Endothelial cell of umbilical vein (primary cell): ENCODE data around the gene PLBD2. TPM values are rescaled to one million over a fixed set of nuclear protein-coding genes. Genes with fewer than 3 reads are reported as not detected.

ENCODE experiments used
- BruUV-seq: library from RNA; stranded (reverse); fragments of 400-500 nt; replicated peaks from 2 replicates; lab custom pipeline; 2021; lab: Mats Ljungman, UMichigan
- CTCF ChIA-PET: fragments of 300-600, 350-600 bp; sonication (Branson Sonifier 250); formaldehyde crosslinking; loops from one replicate; lab custom pipeline; 2021; ENCODE audit warnings: antibody characterized with exemption, inconsistent platforms; lab: Charles Lee
- POLR2A ChIA-PET: fragments of 300-600, 350-600 bp; sonication (Branson Sonifier 250); formaldehyde crosslinking; loops from one replicate; lab custom pipeline; 2021; ENCODE audit warnings: antibody characterized with exemption, inconsistent platforms; lab: Charles Lee
- DNase-seq: peaks from one replicate; pipeline ENCODE4 v3.0.0-alpha.2; 2011; ENCODE audit warnings: low read depth, low spot score
- FAIRE-seq: peaks from 2 replicates; lab custom pipeline; 2011; peaks lifted over from hg19 to GRCh38; lab: Jason Lieb, UNC
- H2AFZ ChIP-seq: 2 replicates; pipeline ENCODE4 v1.6.0; 2012; ENCODE audit warnings: low read depth, low read length, control low read depth, inconsistent platforms
- H3K27ac ChIP-seq: 2 replicates; pipeline ENCODE4 v1.5.1; 2011; ENCODE audit warnings: low read depth, mild to moderate bottlenecking, control low read depth, low read length, moderate library complexity; ENCODE audit not compliant: insufficient read depth
- H3K27me3 ChIP-seq, 2 experiments: 2 replicates each; pipeline versions ENCODE4 v1.6.0 to v1.6.1; 2011; ENCODE audit warnings: low read length in 2 of 2, mixed read lengths in 1 of 2; ENCODE audit not compliant: control insufficient read depth in 2 of 2, insufficient read depth in 2 of 2
- H3K36me3 ChIP-seq, 2 experiments: 2 replicates in 1 of 2; 3 replicates in 1 of 2; pipeline ENCODE4 v1.5.1; 2011; ENCODE audit warnings: low read length in 2 of 2, mild to moderate bottlenecking in 1 of 2, moderate library complexity in 1 of 2; ENCODE audit not compliant: control insufficient read depth in 2 of 2, insufficient read depth in 2 of 2; ENCODE audit errors: extremely low read depth in 1 of 2
- H3K4me1 ChIP-seq: 3 replicates; pipeline ENCODE4 v1.5.1; 2011; ENCODE audit warnings: mild to moderate bottlenecking, low read length; ENCODE audit not compliant: control insufficient read depth, insufficient read depth; ENCODE audit errors: extremely low read depth
- H3K4me2 ChIP-seq: 2 replicates; pipeline ENCODE4 v1.6.1; 2011; ENCODE audit warnings: low read length, control low read depth, mixed read lengths; ENCODE audit not compliant: insufficient read depth
- H3K4me3 ChIP-seq, 3 experiments: fragments of 200-600 bp in 1 of 3; sonication (generic), shearing (Covaris generic) in 1 of 3; replicated peaks in 1 of 3; 2 replicates each; pipeline ENCODE4 v1.5.1; 2011 to 2016; ENCODE audit warnings: control low read depth in 3 of 3, low read length in 3 of 3, mild to moderate bottlenecking in 2 of 3, inconsistent platforms in 1 of 3, low read depth in 1 of 3, moderate library complexity in 1 of 3; ENCODE audit not compliant: insufficient read depth in 1 of 3
- H3K79me2 ChIP-seq: 2 replicates; pipeline ENCODE4 v1.6.0; 2012; ENCODE audit warnings: low read length, inconsistent platforms; ENCODE audit not compliant: control insufficient read depth, insufficient read depth
- H3K9ac ChIP-seq: replicated peaks from 2 replicates; pipeline ENCODE3; 2011; ENCODE audit warnings: low read length, control low read depth; ENCODE audit not compliant: insufficient read depth; ENCODE audit errors: extremely low read depth
- H3K9me1 ChIP-seq: replicated peaks from 3 replicates; pipeline ENCODE4 v1.6.0; 2011; ENCODE audit warnings: mild to moderate bottlenecking, low read length; ENCODE audit not compliant: control insufficient read depth, insufficient read depth; ENCODE audit errors: extremely low read depth
- H3K9me3 ChIP-seq: replicated peaks from 2 replicates; pipeline ENCODE4 v1.5.1; 2012; ENCODE audit warnings: low read length, inconsistent platforms; ENCODE audit not compliant: control insufficient read depth, insufficient read depth
- H4K20me1 ChIP-seq: replicated peaks from 2 replicates; pipeline ENCODE3; 2011; ENCODE audit warnings: mild to moderate bottlenecking, low read length; ENCODE audit not compliant: control insufficient read depth, insufficient read depth; ENCODE audit errors: extremely low read depth
- CTCF ChIP-seq, 2 donors: IDR thresholded peaks; 1 replicate in 1 of 2; 2 replicates in 1 of 2; pipeline ENCODE4 v1.5.1; 2011; ENCODE audit warnings: low read length in 2 of 2, mild to moderate bottlenecking in 2 of 2, moderate library complexity in 2 of 2, control low read depth in 1 of 2, inconsistent platforms in 1 of 2, low read depth in 1 of 2; ENCODE audit not compliant: insufficient read depth in 1 of 2; ENCODE audit errors: extremely low read depth in 1 of 2
- EZH2 ChIP-seq: IDR thresholded peaks from 2 replicates; pipeline ENCODE4 v1.6.1; 2012; ENCODE audit warnings: borderline replicate concordance, low read depth, mild to moderate bottlenecking, moderate library complexity, low read length, inconsistent platforms; ENCODE audit not compliant: severe bottlenecking
- FOS ChIP-seq: IDR thresholded peaks from 2 replicates; pipeline ENCODE4 v1.6.1; 2011; ENCODE audit warnings: mild to moderate bottlenecking, low read length, moderate library complexity, borderline replicate concordance; ENCODE audit not compliant: insufficient read depth
- GATA2 ChIP-seq: IDR thresholded peaks from 2 replicates; pipeline ENCODE4 v1.7.0; 2011; ENCODE audit warnings: low read depth, mild to moderate bottlenecking, moderate library complexity, mixed read lengths, low read length; ENCODE audit not compliant: insufficient read length, insufficient read depth
- JUN ChIP-seq: IDR thresholded peaks from 2 replicates; pipeline ENCODE4 v1.6.1; 2011; ENCODE audit warnings: borderline replicate concordance, low read depth; ENCODE audit not compliant: insufficient read length, insufficient read depth
- MAX ChIP-seq: IDR thresholded peaks from 2 replicates; pipeline ENCODE4 v1.6.1; 2011; ENCODE audit not compliant: insufficient read depth, insufficient read length
- MYC ChIP-seq: IDR thresholded peaks from one replicate; pipeline ENCODE4 v1.6.1; 2011; ENCODE audit warnings: mild to moderate bottlenecking, low read depth, low read length
- POLR2A ChIP-seq: IDR thresholded peaks from 2 replicates; pipeline ENCODE4 v1.6.1; 2012; ENCODE audit warnings: low read depth, mild to moderate bottlenecking, control low read depth, low read length
- POLR2AphosphoS5 ChIP-seq: IDR thresholded peaks from 2 replicates; pipeline ENCODE4 v1.6.1; 2012; ENCODE audit warnings: low read depth, mild to moderate bottlenecking, control low read depth, low read length, moderate library complexity; ENCODE audit not compliant: insufficient read depth
- dilution Hi-C: fragments of 300-500 bp; cut with MboI; formaldehyde crosslinking; loops from one replicate; pipeline ENCODE4 v1.15.0; 2019; ENCODE audit warnings: low sequenced_read_pairs; ENCODE audit not compliant: extremely low pct_ligation_motif_present
- intact Hi-C: fragments of 100-400 bp; cut with micrococcal nuclease; formaldehyde crosslinking; loops from one replicate; pipeline ENCODE4 v1.10.0; 2022
- polyA plus RNA-seq, 4 experiments: library from polyadenylated mRNA; depleted of rRNA in 3 of 4; stranded (reverse) in 3 of 4; unstranded in 1 of 4; fragments of >200 nt; gene quantifications; 2 replicates each; pipeline versions ENCODE4 v1.2.1 to v1.2.3, GENCODE V29; 2011 to 2012; ENCODE audit warnings: missing spikeins in 1 of 4
- total RNA-seq: library from RNA; stranded (reverse); gene quantifications from 2 replicates; pipeline ENCODE4 v1.2.3, GENCODE V29; 2021

Gene PLBD2
- total and polyA plus RNA-seq, 2 donors (not counting 3 experiments of a cell fraction or from before 2014, with no cell fraction given) = 24.4 to 46.8 TPM

GRCh38 chr12:113436993-113437728 is 78.8 kb downstream of the PLBD2 start:
- Histone ChIP-seq H3K9me1 (no peaks in the 10 kb centered on the region), H3K4me3 (no peak overlapping the region), H3K4me2 (no peak overlapping the region), H3K27me3 (peaks cover 0 to 2% of the 10 kb centered on the region in 2 experiments), H3K36me3 (no peaks in the 10 kb centered on the region), H3K4me1 (no peaks in the 10 kb centered on the region), H3K27ac (no peak overlapping the region), H2AFZ (no peak overlapping the region), H3K79me2 (no peaks in the 10 kb centered on the region), H4K20me1 (no peaks in the 10 kb centered on the region), H3K9me3 (no peaks in the 10 kb centered on the region), H3K9ac (no peak overlapping the region)
- FAIRE-seq (no peak), DNase-seq (no peak)
- BruUV-seq = no TSS peak
- CTCF ChIA-PET = interaction anchor here (0.5 to 4.4 kb wide), 2 partner anchors 12 to 240 kb away, joined by 3 to 31 read pairs; no protein-coding TSS in a partner anchor
- dilution Hi-C loops (no loop called here), intact Hi-C loops (no loop called here)
- TF ChIP-seq POLR2A (no peak), EZH2 (no peak), JUN (no peak), CTCF (IDR thresholded peaks at IDR 0.05; ENCODE audit: extremely low read depth in 1 of 2, insufficient read depth in 1 of 2, low read depth in 1 of 2, low read length in 2 of 2) (no peak), MAX (no peak), MYC (no peak), GATA2 (no peak), FOS (no peak), POLR2AphosphoS5 (no peak)
- POLR2A ChIA-PET = no interaction called here
